ENCODE results near the gene KMO.
A peak's percentile ranks its signal among the peaks of the same experiment; 100 is the strongest.

The KMO gene

GRCh38 chr1:241532162-241532531 is at the start of gene KMO:
TSS of gene KMO (plus strand) at chr1:241532378. CDS start at chr1:241532445, 67 bp downstream.
- Mint-ChIP-seq H3K4me1 (peaks cover 14% of the 10 kb centered on the region), H3K27ac (peak within 1 kb of the TSS; percentile 94), H3K9me3 (no peaks in the 10 kb centered on the region), H3K36me3 (no peaks in the 10 kb centered on the region), H3K27me3 (no peaks in the 10 kb centered on the region), H3K4me3 (peak within 1 kb of the TSS; percentile 97)

- peaks cover 4% of the 10 kb centered on the region for H3K4me1 Mint-ChIP-seq
- no peak overlapping the region for H3K27ac Mint-ChIP-seq
- no peaks in the 10 kb centered on the region for H3K9me3 Mint-ChIP-seq
- peaks cover 1% of the 10 kb centered on the region for H3K36me3 Mint-ChIP-seq
- no peak overlapping the region for H3K4me3 Mint-ChIP-seq
- H3K27me3 Mint-ChIP-seq: no peaks in the 10 kb centered on the region
These were observed 49.4 kb upstream of the KMO start for GRCh38 chr1:241482761-241483250.

- Mint-ChIP-seq H3K27me3 (no peaks in the 10 kb centered on the region), H3K4me1 (peaks cover 4% of the 10 kb centered on the region), H3K27ac (no peak overlapping the region), H3K4me3 (no peak overlapping the region), H3K9me3 (no peaks in the 10 kb centered on the region), H3K36me3 (peaks cover 3% of the 10 kb centered on the region)
These were observed 47.0 kb upstream of the KMO start for GRCh38 chr1:241485145-241485544.

GRCh38 chr1:241485554-241485992 is 46.6 kb upstream of the KMO start:
- Mint-ChIP-seq H3K27me3 (no peaks in the 10 kb centered on the region), H3K27ac (no peak overlapping the region), H3K4me3 (no peak overlapping the region), H3K9me3 (no peaks in the 10 kb centered on the region), H3K36me3 (peaks cover 3% of the 10 kb centered on the region), H3K4me1 (peaks cover 4% of the 10 kb centered on the region)

GRCh38 chr1:241488739-241489138 is 43.4 kb upstream of the KMO start:
- no peak overlapping the region for H3K27ac Mint-ChIP-seq
- H3K27me3 Mint-ChIP-seq: no peaks in the 10 kb centered on the region
- no peak overlapping the region for H3K4me3 Mint-ChIP-seq
- peaks cover 4% of the 10 kb centered on the region for H3K4me1 Mint-ChIP-seq
- no peaks in the 10 kb centered on the region for H3K9me3 Mint-ChIP-seq
- H3K36me3 Mint-ChIP-seq: peaks cover 3% of the 10 kb centered on the region

GRCh38 chr1:241495741-241496140 is 36.4 kb upstream of the KMO start:
- H3K27me3 Mint-ChIP-seq: no peaks in the 10 kb centered on the region
- H3K36me3 Mint-ChIP-seq: peaks cover 24% of the 10 kb centered on the region
- no peaks in the 10 kb centered on the region for H3K9me3 Mint-ChIP-seq
- H3K27ac Mint-ChIP-seq: no peak overlapping the region
- H3K4me3 Mint-ChIP-seq: no peak overlapping the region
- no peaks in the 10 kb centered on the region for H3K4me1 Mint-ChIP-seq

GRCh38 chr1:241499910-241500309 is 32.3 kb upstream of the KMO start:
- Mint-ChIP-seq H3K4me3 (no peak overlapping the region), H3K4me1 (peaks cover 11% of the 10 kb centered on the region), H3K27me3 (no peaks in the 10 kb centered on the region), H3K9me3 (no peaks in the 10 kb centered on the region), H3K36me3 (peaks cover 38% of the 10 kb centered on the region), H3K27ac (no peak overlapping the region)

GRCh38 chr1:241503444-241503843 is 28.7 kb upstream of the KMO start:
- no peaks in the 10 kb centered on the region for H3K27me3 Mint-ChIP-seq
- no peaks in the 10 kb centered on the region for H3K9me3 Mint-ChIP-seq
- peaks cover 34% of the 10 kb centered on the region for H3K36me3 Mint-ChIP-seq
- no peak overlapping the region for H3K4me3 Mint-ChIP-seq
- H3K4me1 Mint-ChIP-seq: peaks cover 11% of the 10 kb centered on the region
- H3K27ac Mint-ChIP-seq: no peak overlapping the region

- Mint-ChIP-seq H3K4me3 (no peak overlapping the region), H3K9me3 (no peaks in the 10 kb centered on the region), H3K4me1 (peaks cover 11% of the 10 kb centered on the region), H3K27ac (no peak overlapping the region), H3K36me3 (peaks cover 24% of the 10 kb centered on the region), H3K27me3 (no peaks in the 10 kb centered on the region)
These were observed 24.9 kb upstream of the KMO start for GRCh38 chr1:241507189-241507863.

GRCh38 chr1:241513378-241513777 is 18.8 kb upstream of the KMO start:
- H3K36me3 Mint-ChIP-seq: peaks cover 17% of the 10 kb centered on the region
- no peaks in the 10 kb centered on the region for H3K9me3 Mint-ChIP-seq
- H3K27me3 Mint-ChIP-seq: no peaks in the 10 kb centered on the region
- no peak overlapping the region for H3K4me3 Mint-ChIP-seq
- no peak overlapping the region for H3K27ac Mint-ChIP-seq
- peaks cover 30% of the 10 kb centered on the region for H3K4me1 Mint-ChIP-seq

GRCh38 chr1:241518476-241519307 is 13.5 kb upstream of the KMO start:
- Mint-ChIP-seq H3K9me3 (no peaks in the 10 kb centered on the region), H3K27ac (peak overlapping the region; percentile 61), H3K36me3 (peaks cover 11% of the 10 kb centered on the region), H3K4me1 (peaks cover 30% of the 10 kb centered on the region), H3K27me3 (peaks cover 13% of the 10 kb centered on the region), H3K4me3 (peak overlapping the region; percentile 90)

GRCh38 chr1:241519308-241520079 is 12.7 kb upstream of the KMO start, which contains the start of gene FH:
TSS of gene FH (minus strand) at chr1:241519755. CDS start at chr1:241519722, 33 bp downstream.
- H3K9me3 Mint-ChIP-seq: no peaks in the 10 kb centered on the region
- peak within 1 kb of the TSS; percentile 90 for H3K4me3 Mint-ChIP-seq
- peaks cover 26% of the 10 kb centered on the region for H3K4me1 Mint-ChIP-seq
- peak within 1 kb of the TSS; percentile 61 for H3K27ac Mint-ChIP-seq
- peaks cover 14% of the 10 kb centered on the region for H3K27me3 Mint-ChIP-seq
- H3K36me3 Mint-ChIP-seq: peaks cover 9% of the 10 kb centered on the region

- Mint-ChIP-seq H3K4me3 (no peak overlapping the region), H3K9me3 (no peaks in the 10 kb centered on the region)
These were observed 12.1 kb upstream of the KMO start for GRCh38 chr1:241520080-241520465.

GRCh38 chr1:241521718-241522117 is 10.5 kb upstream of the KMO start:
- Mint-ChIP-seq H3K36me3 (peaks cover 4% of the 10 kb centered on the region), H3K4me3 (no peak overlapping the region), H3K27ac (no peak overlapping the region), H3K9me3 (no peaks in the 10 kb centered on the region), H3K4me1 (peaks cover 11% of the 10 kb centered on the region), H3K27me3 (peaks cover 15% of the 10 kb centered on the region)

More at GRCh38 chr1:241520080-241520465, 12.1 kb upstream of the KMO start:
- Mint-ChIP-seq H3K27ac (no peak overlapping the region), H3K4me1 (peaks cover 21% of the 10 kb centered on the region), H3K36me3 (peaks cover 9% of the 10 kb centered on the region), H3K27me3 (peaks cover 14% of the 10 kb centered on the region)

- Mint-ChIP-seq H3K36me3 (no peaks in the 10 kb centered on the region), H3K27ac (no peak overlapping the region), H3K4me1 (no peaks in the 10 kb centered on the region), H3K27me3 (peaks cover 15% of the 10 kb centered on the region), H3K9me3 (no peaks in the 10 kb centered on the region), H3K4me3 (no peak overlapping the region)
These were observed 7.2 kb upstream of the KMO start for GRCh38 chr1:241525026-241525425.

Measured in activated naive CD4-positive, alpha-beta T cell treated with anti-CD3 and anti-CD28 coated beads, Interleukin-2, amount 50 U/mL, for 24 hours (primary cell).